ENCODE results near the gene CDC123. TPM values are rescaled to one million over a fixed set of nuclear protein-coding genes. Genes with fewer than 3 reads are reported as not detected.

The CDC123 gene
- total and polyA plus RNA-seq, 2 donors from 2014 or later = 47.7 to 50.2 TPM

GRCh38 chr10:12262278-12262981 lies 66.4 kb downstream of the CDC123 start:
- no peak overlapping the region for H3K4me3 ChIP-seq (ENCODE audit: low read length in 3 of 3)
- H3K9me3 ChIP-seq (ENCODE audit: control insufficient read depth in 2 of 3, insufficient read depth in 1 of 3, low read length in 3 of 3) = no peaks in the 10 kb centered on the region
- H3K36me3 ChIP-seq (ENCODE audit: control insufficient read depth in 2 of 3, insufficient read depth in 3 of 3, low read length in 3 of 3) = no peaks in the 10 kb centered on the region
- TF ChIP-seq CTCF (IDR thresholded peaks at IDR 0.05; ENCODE audit: borderline replicate concordance, extremely low read depth, insufficient read depth) = no peak
- no peak overlapping the region for H3K9ac ChIP-seq (ENCODE audit: low read length in 3 of 3)
- intact Hi-C loops (cut with DNase I) = no loop called here
- H3K27ac ChIP-seq (ENCODE audit: low read depth in 2 of 2, low read length in 2 of 2) = no peak overlapping the region
- H3K4me1 ChIP-seq (ENCODE audit: control insufficient read depth in 2 of 3, insufficient read depth in 2 of 3, low read depth in 1 of 3, low read length in 3 of 3) = no peaks in the 10 kb centered on the region
- no peaks in the 10 kb centered on the region for H3K27me3 ChIP-seq (ENCODE audit: control insufficient read depth, insufficient read depth, low read length)
- DNase-seq = no peak
- FAIRE-seq = no peak

GRCh38 chr10:12264204-12264940 lies 68.4 kb downstream of the CDC123 start:
- Histone ChIP-seq H3K9ac (ENCODE audit: low read length in 3 of 3) (peak overlapping the region in 2 of 3 donors; percentile 19 to 44), H3K27me3 (ENCODE audit: control insufficient read depth, insufficient read depth, low read length) (no peaks in the 10 kb centered on the region), H3K36me3 (ENCODE audit: control insufficient read depth in 2 of 3, insufficient read depth in 3 of 3, low read length in 3 of 3) (no peaks in the 10 kb centered on the region), H3K9me3 (ENCODE audit: control insufficient read depth in 2 of 3, insufficient read depth in 1 of 3, low read length in 3 of 3) (no peaks in the 10 kb centered on the region), H3K27ac (ENCODE audit: low read depth in 2 of 2, low read length in 2 of 2) (no peak overlapping the region), H3K4me3 (ENCODE audit: low read length in 3 of 3) (peak overlapping the region; percentile 43 to 63 (median 58)), H3K4me1 (ENCODE audit: control insufficient read depth in 2 of 3, insufficient read depth in 2 of 3, low read depth in 1 of 3, low read length in 3 of 3) (no peaks in the 10 kb centered on the region)
- TF ChIP-seq CTCF (IDR thresholded peaks at IDR 0.05; ENCODE audit: borderline replicate concordance, extremely low read depth, insufficient read depth) = peak; percentile 91
- DNase-seq (peak; percentile 80 to 91 (median 88)), FAIRE-seq (no peak)
- intact Hi-C loops (cut with DNase I) = no loop called here

- H3K27me3 ChIP-seq (ENCODE audit: control insufficient read depth, insufficient read depth, low read length) = no peaks in the 10 kb centered on the region
- no peak overlapping the region for H3K9ac ChIP-seq (ENCODE audit: low read length in 3 of 3)
- intact Hi-C loops (cut with DNase I) = no loop called here
- no peak overlapping the region for H3K4me3 ChIP-seq (ENCODE audit: low read length in 3 of 3)
- no peaks in the 10 kb centered on the region for H3K9me3 ChIP-seq (ENCODE audit: control insufficient read depth in 2 of 3, insufficient read depth in 1 of 3, low read length in 3 of 3)
- DNase-seq = no peak
- TF ChIP-seq CTCF (IDR thresholded peaks at IDR 0.05; ENCODE audit: borderline replicate concordance, extremely low read depth, insufficient read depth) = no peak
- FAIRE-seq = no peak
- no peak overlapping the region for H3K27ac ChIP-seq (ENCODE audit: low read depth in 2 of 2, low read length in 2 of 2)
- no peaks in the 10 kb centered on the region for H3K4me1 ChIP-seq (ENCODE audit: control insufficient read depth in 2 of 3, insufficient read depth in 2 of 3, low read depth in 1 of 3, low read length in 3 of 3)
- no peaks in the 10 kb centered on the region for H3K36me3 ChIP-seq (ENCODE audit: control insufficient read depth in 2 of 3, insufficient read depth in 3 of 3, low read length in 3 of 3)
Measured at GRCh38 chr10:12269056-12269455, 73.1 kb downstream of the CDC123 start.
